HG02610 (cell line): ENCODE data around the gene LCMT1.
"Not testable (repeated sequence)": the region's sequence is repeated elsewhere in the genome, so short reads cannot be mapped to it uniquely, and the experiment has no call there.

Source experiments
- ATAC-seq: cut with Tn5 transposase; IDR thresholded peaks from one replicate; pipeline ENCODE4 v1.9.1; 2021; ENCODE audit warnings: mild to moderate bottlenecking, moderate library complexity; ENCODE audit not compliant: unreplicated experiment

The LCMT1 gene

DNA sequence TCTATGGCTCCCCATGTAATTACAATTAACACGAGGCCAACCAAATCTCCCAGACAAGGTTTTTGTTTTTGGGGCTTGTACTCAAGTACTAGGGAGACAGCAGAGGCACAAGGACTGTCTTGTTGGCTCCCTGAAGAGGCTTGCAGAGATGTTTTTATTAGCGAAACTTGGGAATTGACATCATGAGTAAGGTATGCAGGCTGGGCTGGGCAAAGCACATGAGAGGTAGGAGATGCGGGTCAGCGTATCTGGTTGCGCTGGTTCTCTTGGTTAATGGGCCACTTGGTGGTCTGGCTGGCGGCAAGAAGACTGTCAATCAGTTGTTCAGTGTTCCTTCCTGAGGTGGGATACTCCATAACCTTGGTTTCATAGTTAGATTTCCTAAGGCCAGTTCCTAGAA is 28.9 kb downstream of the LCMT1 start:
- no peak for ATAC-seq

- no peak for ATAC-seq
Observed at GRCh38 chr16:25141648-25142047, 30.1 kb downstream of the LCMT1 start.

GRCh38 chr16:25143928-25144327 is 32.4 kb downstream of the LCMT1 start:
- no peak for ATAC-seq

DNA sequence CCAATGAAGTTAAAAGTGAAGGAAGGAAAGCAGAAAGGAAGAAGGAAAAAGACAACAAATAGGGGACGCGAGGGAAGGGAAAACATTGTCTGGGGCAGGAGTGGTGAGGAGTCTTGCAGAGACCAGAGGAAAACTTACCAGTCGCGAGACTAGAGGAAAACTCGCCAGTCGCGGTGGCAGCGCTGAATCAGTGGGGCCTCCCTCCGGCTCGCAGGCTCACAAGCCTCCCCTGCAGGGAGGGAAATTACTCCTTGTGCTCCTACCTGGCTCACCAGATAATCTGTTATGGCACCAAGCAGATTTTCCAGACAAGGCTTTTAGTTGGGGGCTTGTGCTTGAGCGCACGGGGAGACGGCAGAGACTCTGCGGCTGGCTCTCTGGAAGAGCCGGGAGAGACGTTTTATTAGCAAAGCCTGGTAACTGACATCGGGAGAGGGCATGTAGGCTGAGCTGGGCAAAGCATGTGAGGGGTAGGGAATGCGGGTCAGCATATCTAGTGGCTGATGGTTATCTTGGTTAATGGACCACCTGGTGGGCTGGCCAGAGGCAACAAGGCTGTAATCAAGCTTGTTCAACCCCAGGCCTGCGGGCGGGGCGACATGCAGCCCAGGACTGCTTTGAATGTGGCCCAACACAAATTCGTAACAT is 37.1 kb downstream of the LCMT1 start:
- ATAC-seq, result no peak

DNA sequence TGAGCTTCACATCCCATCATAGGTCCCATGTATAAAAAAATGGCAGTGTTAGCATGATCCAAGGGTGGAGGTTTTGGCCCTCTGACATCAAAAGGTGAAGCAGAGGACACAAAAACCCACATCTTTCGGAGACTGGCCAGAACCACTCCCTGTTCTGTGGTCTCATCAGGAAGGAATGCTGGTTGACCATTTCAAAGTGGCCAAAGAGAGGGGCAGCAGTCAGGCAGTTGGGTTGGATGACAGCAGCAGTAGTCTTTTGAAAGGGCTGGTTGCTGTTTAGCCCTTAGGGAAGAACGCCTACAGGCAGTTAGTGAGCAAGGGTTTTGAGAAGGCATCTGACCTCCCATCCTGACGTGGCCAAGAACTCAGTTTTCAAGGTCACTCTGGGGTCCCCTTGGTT is 40.5 kb downstream of the LCMT1 start:
- no peak for ATAC-seq

- ATAC-seq, result no peak
Observed at GRCh38 chr16:25155553-25156460, 44.3 kb downstream of the LCMT1 start.

DNA sequence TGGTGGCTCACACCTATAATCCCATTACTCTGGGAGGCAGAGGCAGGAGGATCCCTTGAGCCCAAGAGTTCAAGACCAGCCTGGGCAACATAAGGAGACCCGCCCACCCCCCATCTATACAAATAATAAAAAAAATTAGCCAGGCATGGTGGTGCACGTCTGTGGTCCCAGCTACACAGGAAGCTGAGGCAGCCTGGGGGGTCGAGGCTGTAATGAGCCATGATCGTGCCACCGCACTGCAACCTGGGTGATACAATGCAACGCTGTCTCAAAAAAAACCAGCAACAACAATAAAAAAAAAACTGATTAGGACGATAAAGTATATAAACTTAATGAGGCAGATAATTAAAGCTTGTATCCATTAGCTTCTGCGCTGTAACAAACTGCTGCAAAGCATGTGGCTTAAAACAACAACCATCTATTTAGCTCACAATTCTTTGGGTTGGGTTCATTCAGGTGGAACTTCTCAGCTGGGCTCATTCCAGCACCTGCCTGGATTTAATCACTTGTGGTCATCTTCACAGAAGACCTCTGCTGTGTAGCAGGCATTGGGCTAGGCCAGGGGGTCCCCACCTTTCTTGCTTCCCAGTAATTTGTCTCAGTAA is 45.8 kb downstream of the LCMT1 start:
- no peak for ATAC-seq

DNA sequence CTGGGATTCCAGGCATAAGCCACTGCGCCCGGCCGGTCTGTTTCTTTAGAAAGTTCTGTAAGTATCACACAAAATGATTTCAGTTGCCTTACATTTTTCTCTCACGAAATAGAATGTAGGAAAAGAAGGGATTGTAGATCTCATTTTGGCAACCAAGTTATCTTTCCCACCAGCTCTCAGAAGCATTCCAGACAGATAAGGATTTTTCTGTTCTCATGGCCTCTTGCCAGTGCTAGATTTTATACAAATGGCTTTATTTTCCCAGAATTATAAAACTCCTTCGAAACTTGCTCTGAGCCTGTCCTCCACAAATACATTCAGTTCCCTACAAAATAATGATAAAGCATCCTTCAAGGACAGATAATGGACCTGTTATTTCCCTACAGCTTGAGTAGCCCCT is 46.9 kb downstream of the LCMT1 start:
- ATAC-seq, result no peak

DNA sequence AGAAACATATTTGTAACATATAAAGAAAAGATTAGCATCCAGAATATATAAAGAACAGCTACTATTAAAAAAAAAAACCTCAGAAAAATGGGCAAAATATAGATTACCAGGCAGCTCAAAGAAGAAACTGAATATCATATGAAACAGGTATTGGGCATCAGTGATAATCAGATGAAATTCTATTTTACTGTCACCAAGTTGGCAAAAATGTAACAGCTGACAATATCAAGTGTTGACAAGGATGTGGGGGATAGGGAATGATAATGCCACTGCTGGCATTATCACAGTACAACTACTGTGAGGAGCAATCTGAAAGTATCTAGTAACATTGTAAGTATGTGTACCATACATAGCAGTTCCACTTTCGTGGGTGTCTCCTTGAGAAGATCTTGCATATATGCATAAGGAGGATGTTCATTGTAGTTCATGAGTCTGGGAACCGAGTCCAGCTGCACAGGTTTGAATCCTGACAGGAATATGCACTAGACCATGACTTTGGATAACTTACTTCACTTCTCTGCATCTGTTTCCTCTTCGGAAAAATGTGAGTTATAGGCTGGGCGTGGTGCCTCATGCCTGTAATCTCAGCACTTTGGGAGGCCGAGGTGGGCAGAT is 50.3 kb downstream of the LCMT1 start:
- no peak for ATAC-seq

GRCh38 chr16:25163683-25164082 is 52.1 kb downstream of the LCMT1 start:
- no peak for ATAC-seq

DNA sequence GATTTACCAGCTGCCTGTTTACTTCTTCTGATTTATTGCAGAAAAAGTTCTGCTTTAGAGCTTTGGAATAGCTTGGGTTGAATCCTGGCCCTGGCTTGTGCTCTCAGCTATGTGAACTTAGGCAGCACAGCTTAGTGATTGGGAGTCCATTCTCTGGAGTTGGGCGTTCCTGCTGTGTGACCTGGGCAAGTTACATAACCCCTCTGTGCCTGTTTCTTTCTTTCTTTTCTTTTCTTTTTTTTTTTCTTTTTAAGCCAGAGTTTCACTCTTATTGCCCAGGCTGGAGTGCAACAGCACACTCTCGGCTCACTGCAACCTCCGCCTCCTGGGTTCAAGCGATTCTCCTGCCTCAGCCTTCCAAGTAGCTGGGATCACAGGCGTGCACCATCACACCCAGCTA is 53.7 kb downstream of the LCMT1 start:
- ATAC-seq, result no peak

GRCh38 chr16:25167920-25168319 is 56.4 kb downstream of the LCMT1 start:
- ATAC-seq, result not testable (repeated sequence)

DNA sequence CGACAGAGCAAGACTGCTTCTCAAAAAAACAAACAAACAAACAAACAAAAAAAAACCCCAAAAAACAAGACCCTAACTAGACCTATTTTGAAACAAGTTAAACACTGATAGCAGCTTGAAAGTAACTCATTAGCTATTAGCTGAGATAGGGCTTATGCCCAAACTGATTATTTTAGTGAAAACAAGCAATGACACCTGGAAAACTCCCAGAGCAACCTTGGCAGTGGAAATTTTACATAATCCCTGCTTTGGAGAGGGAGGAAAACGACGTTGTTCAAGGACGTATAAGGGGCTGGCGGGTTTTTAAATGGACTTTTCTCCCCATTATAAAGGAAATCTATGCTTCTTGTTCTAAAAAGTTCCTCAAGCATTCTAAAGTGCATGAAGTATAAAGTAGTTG is 59.8 kb downstream of the LCMT1 start:
- ATAC-seq, result no peak

GRCh38 chr16:25172831-25173230 is 61.3 kb downstream of the LCMT1 start:
- no peak for ATAC-seq

GRCh38 chr16:25174285-25174684 is 62.7 kb downstream of the LCMT1 start:
- no peak for ATAC-seq

DNA sequence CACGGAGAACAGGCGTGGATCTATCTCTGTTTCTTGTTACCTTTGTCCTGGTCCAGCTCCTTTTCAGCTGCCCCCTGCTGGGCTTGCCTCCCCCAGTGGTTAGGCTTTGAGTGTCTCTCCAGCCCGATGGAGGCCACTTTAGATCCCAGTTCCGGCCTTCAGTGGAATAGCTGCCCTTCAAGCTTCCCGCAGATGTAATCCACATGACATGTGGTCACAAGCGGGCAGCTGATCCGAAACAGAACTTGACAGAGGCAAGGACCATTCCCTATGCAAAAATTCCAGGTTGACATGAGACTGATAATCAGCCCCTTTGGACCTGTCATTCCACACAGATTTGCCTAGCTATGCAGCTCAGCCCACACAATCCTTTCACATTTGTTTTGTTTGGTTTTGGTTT is 64.6 kb downstream of the LCMT1 start:
- no peak for ATAC-seq

DNA sequence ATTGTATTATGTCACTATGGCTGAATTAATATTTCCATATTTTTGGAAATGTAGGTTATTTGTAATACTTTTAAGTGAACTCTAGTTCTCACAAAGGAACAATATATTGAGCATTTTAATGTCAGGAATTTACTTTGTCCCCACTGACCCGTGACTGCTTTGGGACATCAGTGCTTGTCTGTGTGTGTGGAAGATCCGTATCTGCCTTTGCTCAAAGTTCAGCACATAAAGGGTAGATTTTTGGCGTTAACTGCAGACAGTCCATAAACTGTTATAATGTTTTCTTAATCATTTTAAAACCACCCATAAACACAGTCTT is 65.9 kb downstream of the LCMT1 start:
- ATAC-seq, result no peak

GRCh38 chr16:25177831-25178688 is 66.5 kb downstream of the LCMT1 start:
- ATAC-seq, result no peak

GRCh38 chr16:25181236-25181635 is 69.7 kb downstream of the LCMT1 start:
- ATAC-seq, result not testable (repeated sequence)

- ATAC-seq, result no peak
Observed at GRCh38 chr16:25184771-25185170, 73.2 kb downstream of the LCMT1 start.

DNA sequence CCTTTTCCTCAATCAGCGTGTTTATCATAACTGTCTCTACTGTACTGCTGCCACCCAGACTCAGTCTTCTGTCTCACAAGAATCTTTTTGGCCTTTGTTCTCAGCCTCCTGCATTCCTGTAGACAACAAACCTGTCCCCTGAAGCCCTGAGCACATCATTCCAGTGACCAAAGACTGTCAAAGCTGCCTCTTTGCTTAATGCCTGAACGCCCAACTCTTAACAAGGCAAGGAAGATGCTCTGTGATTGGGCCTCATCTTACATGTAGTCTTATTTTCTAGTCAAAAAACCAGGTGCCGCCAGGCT is 75.9 kb downstream of the LCMT1 start:
- no peak for ATAC-seq
